GM23338 (cell line): Measurements from ENCODE around the gene HOXC4. TPM values are rescaled to one million over a fixed set of nuclear protein-coding genes. Genes with fewer than 3 reads are reported as not detected.

Source experiments
- ATAC-seq: fragments of 200-7000 bp; cut with Tn5 transposase; 3 replicates; pipeline ENCODE4 v1.9.1; 2020
- DNase-seq: peaks from one replicate; pipeline ENCODE4 v3.0.0-alpha.2; 2015; ENCODE audit warnings: low spot score
- H2AFZ ChIP-seq: fragments of 200-600 bp; sonication (generic); 2 replicates; pipeline ENCODE4 v1.8.0; 2016; ENCODE audit warnings: antibody characterized with exemption, mild to moderate bottlenecking, moderate library complexity
- H3F3A ChIP-seq: fragments of 200-600 bp; sonication (generic); replicated peaks from 2 replicates; pipeline ENCODE4 v1.8.0; 2017; ENCODE audit warnings: antibody characterized with exemption, mixed run types, low read depth
- H3K27ac ChIP-seq: fragments of 200-600 bp; sonication (generic); 2 replicates; pipeline ENCODE4 v1.6.1; 2016; ENCODE audit warnings: low read depth
- H3K27me3 ChIP-seq: fragments of 200-600 bp; sonication (generic); 2 replicates; pipeline ENCODE4 v1.8.0; 2016; ENCODE audit warnings: mild to moderate bottlenecking, mixed run types, moderate library complexity; ENCODE audit not compliant: insufficient read depth
- H3K36me3 ChIP-seq: fragments of 200-600 bp; sonication (generic); 2 replicates; pipeline ENCODE4 v1.8.0; 2016; ENCODE audit warnings: mild to moderate bottlenecking; ENCODE audit not compliant: insufficient read depth
- H3K4me1 ChIP-seq: fragments of 200-600 bp; sonication (generic); 2 replicates; pipeline ENCODE4 v1.8.0; 2016; ENCODE audit warnings: mild to moderate bottlenecking, moderate library complexity; ENCODE audit not compliant: insufficient read depth
- H3K4me2 ChIP-seq: fragments of 200-600 bp; sonication (generic); 2 replicates; pipeline ENCODE4 v1.7.1; 2017; ENCODE audit warnings: mixed run types
- H3K4me3 ChIP-seq: fragments of 200-600 bp; sonication (generic); 2 replicates; pipeline ENCODE4 v1.6.1; 2016; ENCODE audit warnings: mixed run types
- H3K79me2 ChIP-seq: fragments of 200-600 bp; sonication (generic); replicated peaks from 2 replicates; pipeline ENCODE4 v1.8.0; 2017; ENCODE audit warnings: mild to moderate bottlenecking; ENCODE audit not compliant: insufficient read depth
- H3K9me2 ChIP-seq: fragments of 200-600 bp; sonication (generic); 2 replicates; pipeline ENCODE4 v1.8.0; 2017; ENCODE audit not compliant: insufficient read depth
- H4K20me1 ChIP-seq: fragments of 200-600 bp; sonication (generic); replicated peaks from 2 replicates; pipeline ENCODE4 v1.8.0; 2017; ENCODE audit warnings: mild to moderate bottlenecking; ENCODE audit not compliant: insufficient read depth
- H3K27ac Mint-ChIP-seq: 2 replicates; pipeline ENCODE4 v1.8.0; 2020; ENCODE audit warnings: inconsistent platforms, mild to moderate bottlenecking, moderate library complexity, mixed read lengths
- H3K27me3 Mint-ChIP-seq: 3 replicates; pipeline ENCODE4 v1.8.0; 2022; ENCODE audit warnings: low read depth, mild to moderate bottlenecking, moderate library complexity, mixed read lengths, inconsistent platforms; ENCODE audit not compliant: insufficient read depth, poor library complexity
- H3K36me3 Mint-ChIP-seq: 3 replicates; pipeline ENCODE4 v1.8.0; 2021; ENCODE audit warnings: low read depth, mild to moderate bottlenecking, inconsistent platforms, moderate library complexity, mixed read lengths
- H3K4me1 Mint-ChIP-seq: 3 replicates; pipeline ENCODE4 v1.8.0; 2020; ENCODE audit warnings: mild to moderate bottlenecking, inconsistent platforms, mixed read lengths
- H3K4me3 Mint-ChIP-seq: 3 replicates; pipeline ENCODE4 v1.8.0; 2021; ENCODE audit warnings: moderate library complexity, mild to moderate bottlenecking, inconsistent platforms, mixed read lengths
- H3K9me3 Mint-ChIP-seq: 3 replicates; pipeline ENCODE4 v1.8.0; 2020; ENCODE audit warnings: moderate library complexity, mild to moderate bottlenecking, inconsistent platforms, mixed read lengths
- CREB1 ChIP-seq: fragments of 250-450 bp; sonication (Bioruptor Pico); IDR thresholded peaks from 2 replicates; pipeline ENCODE4 v1.5.0; 2020; ENCODE audit warnings: low read depth, mild to moderate bottlenecking, moderate library complexity
- CTCF ChIP-seq, 2 experiments: fragments of 200-600 bp in 1 of 2; sonication (generic) in 1 of 2; conservative IDR thresholded peaks; 2 replicates each; pipeline versions ENCODE4 v1.5.1 to v1.6.1; 2016 to 2017; ENCODE audit warnings: antibody characterized with exemption in 2 of 2, low read depth in 2 of 2, mild to moderate bottlenecking in 2 of 2, moderate library complexity in 1 of 2
- ETS1 ChIP-seq: IDR thresholded peaks from 2 replicates; pipeline ENCODE4 v1.6.1; 2016; ENCODE audit warnings: antibody characterized with exemption
- EZH2 ChIP-seq: fragments of 200-600 bp; sonication (generic); IDR thresholded peaks from one replicate; pipeline ENCODE4 v1.8.0; 2017; ENCODE audit warnings: antibody characterized with exemption, mild to moderate bottlenecking, low read depth; ENCODE audit not compliant: unreplicated experiment
- EZH2phosphoT487 ChIP-seq: fragments of 200-600 bp; sonication (generic); IDR thresholded peaks from one replicate; pipeline ENCODE4 v1.8.1; 2018; ENCODE audit warnings: antibody characterized with exemption; ENCODE audit not compliant: unreplicated experiment
- JUNB ChIP-seq: IDR thresholded peaks from one replicate; pipeline ENCODE4 v1.6.1; 2016; ENCODE audit warnings: antibody characterized with exemption; ENCODE audit not compliant: unreplicated experiment
- NANOG ChIP-seq: IDR thresholded peaks from 2 replicates; pipeline ENCODE4 v1.6.1; 2016; ENCODE audit warnings: antibody characterized with exemption, borderline replicate concordance
- POLR2AphosphoS5 ChIP-seq: IDR thresholded peaks from 2 replicates; pipeline ENCODE4 v1.6.1; 2016; ENCODE audit warnings: antibody characterized with exemption, low read depth
- REST ChIP-seq: IDR thresholded peaks from one replicate; pipeline ENCODE4 v1.6.1; 2018; ENCODE audit warnings: antibody characterized with exemption; ENCODE audit not compliant: unreplicated experiment
- STAT1 ChIP-seq: IDR thresholded peaks from one replicate; pipeline ENCODE4 v1.6.1; 2016; ENCODE audit warnings: antibody characterized with exemption; ENCODE audit not compliant: unreplicated experiment
- ZNF114 ChIP-seq: fragments of 250-450 bp; sonication (Bioruptor Pico); IDR thresholded peaks from 2 replicates; pipeline ENCODE4 v1.5.0; 2020; ENCODE audit warnings: mild to moderate bottlenecking, moderate library complexity
- ZNF331 ChIP-seq: fragments of 250-450 bp; sonication (Bioruptor Pico); IDR thresholded peaks from 2 replicates; pipeline ENCODE4 v1.5.0; 2020; ENCODE audit warnings: low read depth, mild to moderate bottlenecking, moderate library complexity
- ZNF462 ChIP-seq: fragments of 250-450 bp; sonication (Bioruptor Pico); IDR thresholded peaks from 2 replicates; pipeline ENCODE4 v1.5.0; 2020; ENCODE audit warnings: mild to moderate bottlenecking, moderate library complexity
- polyA plus RNA-seq: library from polyadenylated mRNA; unstranded; fragments of >200 nt; fragmentation: Nextera tagmentation; extraction: Ambion mirVana; gene quantifications from 2 replicates; pipeline ENCODE4 v1.2.1, GENCODE V29; 2016
- total RNA-seq: library from RNA; depleted of rRNA; stranded (reverse); fragments of >200 nt; shearing (Covaris generic); gene quantifications from 2 replicates; pipeline ENCODE4 v1.2.3, GENCODE V29; 2014

Gene HOXC4
- total and polyA plus RNA-seq, 2 experiments from 2014 or later = not detected

- Histone ChIP-seq H3K79me2 (no peaks in the 10 kb centered on the region), H2AFZ (no peak overlapping the region), H3K9me2 (no peaks in the 10 kb centered on the region), H4K20me1 (no peaks in the 10 kb centered on the region; the same call in 1 of the 2 replicates), H3K27me3 (peaks cover 91% of the 10 kb centered on the region), H3K27ac (no peak overlapping the region), H3K4me3 (no peak overlapping the region), H3K36me3 (no peaks in the 10 kb centered on the region), H3K4me2 (no peak overlapping the region), H3K4me1 (peaks cover 24% of the 10 kb centered on the region), H3F3A (0 out of 2 replicates have a peak, but pooled peaks cover 5% of the 10 kb centered on the region)
- peaks cover 31% of the 10 kb centered on the region for H3K4me1 Mint-ChIP-seq
- H3K36me3 Mint-ChIP-seq = no peaks in the 10 kb centered on the region
- no peaks in the 10 kb centered on the region for H3K9me3 Mint-ChIP-seq
- H3K4me3 Mint-ChIP-seq = no peak overlapping the region
- ATAC-seq = no peak
- no peak for DNase-seq
- peaks cover 33% of the 10 kb centered on the region for H3K27me3 Mint-ChIP-seq
- TF ChIP-seq CREB1 (no peak), ZNF114 (no peak), ZNF462 (CRISPR knock-in tag) (no peak), STAT1 (no peak), JUNB (no peak), REST (no peak), POLR2AphosphoS5 (no peak), ZNF331 (CRISPR knock-in tag) (no peak), EZH2phosphoT487 (no peak), EZH2 (no peak), NANOG (no peak), CTCF (conservative IDR thresholded peaks at IDR 0.05; ENCODE audit: low read depth in 2 of 2) (no peak), ETS1 (no peak)
- H3K27ac Mint-ChIP-seq = no peak overlapping the region
Observed at GRCh38 chr12:54071942-54072341, 18.3 kb downstream of the HOXC4 start.
